Epithelial cell of esophagus (primary cell): Measurements from ENCODE around the gene PLEKHM3.

Experiments
- DNase-seq: peaks from one replicate; pipeline ENCODE4 v3.0.0; 2010; ENCODE audit warnings: low read depth
- H3K4me3 ChIP-seq: 2 replicates; pipeline ENCODE4 v1.5.1; 2011; ENCODE audit warnings: mild to moderate bottlenecking, low read length, control low read depth
- CTCF ChIP-seq: IDR thresholded peaks from 2 replicates; pipeline ENCODE4 v1.5.1; 2011; ENCODE audit warnings: low read depth, mild to moderate bottlenecking, low read length, control low read depth, inconsistent platforms; ENCODE audit not compliant: insufficient read depth; ENCODE audit errors: missing control alignments

The PLEKHM3 gene

GRCh38 chr2:207944979-207945600, 80.2 kb downstream of the PLEKHM3 start:
- no peak for DNase-seq
- no peak overlapping the region for H3K4me3 ChIP-seq
- TF ChIP-seq CTCF: no peak

- no peak for DNase-seq
- no peak for TF ChIP-seq CTCF
- no peak overlapping the region for H3K4me3 ChIP-seq
Observed at GRCh38 chr2:207944334-207944733, 81.0 kb downstream of the PLEKHM3 start.

GRCh38 chr2:207939342-207940108, 85.8 kb downstream of the PLEKHM3 start:
- H3K4me3 ChIP-seq: no peak overlapping the region
- TF ChIP-seq CTCF: no peak
- peak; percentile 65 for DNase-seq

- DNase-seq: no peak
- no peak for TF ChIP-seq CTCF
- H3K4me3 ChIP-seq: no peak overlapping the region
Observed at GRCh38 chr2:207938886-207939285, 86.4 kb downstream of the PLEKHM3 start.

GRCh38 chr2:207938415-207938814, 86.9 kb downstream of the PLEKHM3 start:
- TF ChIP-seq CTCF: no peak
- no peak for DNase-seq
- H3K4me3 ChIP-seq: no peak overlapping the region

- H3K4me3 ChIP-seq: no peak overlapping the region
- peak; percentile 14 for DNase-seq
- no peak for TF ChIP-seq CTCF
Observed at GRCh38 chr2:207937823-207938222, 87.5 kb downstream of the PLEKHM3 start.
